ENCODE data around the gene C1QL4.
A peak's percentile ranks its signal among the peaks of the same experiment; 100 is the strongest.

- TF ChIP-seq BCL11A (IDR thresholded peaks at IDR 0.05; ENCODE audit: low read depth in 2 of 2, low read length in 2 of 2) = no peak
- TF ChIP-seq POLR2AphosphoS5 (IDR thresholded peaks at IDR 0.05; ENCODE audit: low read depth, low read length) = no peak
- TF ChIP-seq, protein P1, sequence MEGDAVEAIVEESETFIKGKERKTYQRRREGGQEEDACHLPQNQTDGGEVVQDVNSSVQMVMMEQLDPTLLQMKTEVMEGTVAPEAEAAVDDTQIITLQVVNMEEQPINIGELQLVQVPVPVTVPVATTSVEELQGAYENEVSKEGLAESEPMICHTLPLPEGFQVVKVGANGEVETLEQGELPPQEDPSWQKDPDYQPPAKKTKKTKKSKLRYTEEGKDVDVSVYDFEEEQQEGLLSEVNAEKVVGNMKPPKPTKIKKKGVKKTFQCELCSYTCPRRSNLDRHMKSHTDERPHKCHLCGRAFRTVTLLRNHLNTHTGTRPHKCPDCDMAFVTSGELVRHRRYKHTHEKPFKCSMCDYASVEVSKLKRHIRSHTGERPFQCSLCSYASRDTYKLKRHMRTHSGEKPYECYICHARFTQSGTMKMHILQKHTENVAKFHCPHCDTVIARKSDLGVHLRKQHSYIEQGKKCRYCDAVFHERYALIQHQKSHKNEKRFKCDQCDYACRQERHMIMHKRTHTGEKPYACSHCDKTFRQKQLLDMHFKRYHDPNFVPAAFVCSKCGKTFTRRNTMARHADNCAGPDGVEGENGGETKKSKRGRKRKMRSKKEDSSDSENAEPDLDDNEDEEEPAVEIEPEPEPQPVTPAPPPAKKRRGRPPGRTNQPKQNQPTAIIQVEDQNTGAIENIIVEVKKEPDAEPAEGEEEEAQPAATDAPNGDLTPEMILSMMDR (IDR thresholded peaks at IDR 0.05; ENCODE audit: control extremely low read depth in 1 of 3, insufficient read depth in 1 of 3, low read depth in 1 of 3, low read length in 3 of 3) = peak; percentile 67 to 92 (median 89)
- no peak for TF ChIP-seq MAFK (IDR thresholded peaks at IDR 0.05; ENCODE audit: low read depth, low read length)
- TF ChIP-seq EP300 (IDR thresholded peaks at IDR 0.05; ENCODE audit: borderline replicate concordance in 1 of 2, low read depth in 2 of 2, low read length in 2 of 2) = no peak
These were observed at the start of gene C1QL4 for GRCh38 chr12:49336645-49337584.

All from H1 (cell line).